ENCODE results near the gene IFI27L1.

IFI27L1 gene

GRCh38 chr14:94080621-94081385, at the start of gene IFI27L1, which contains the start of gene DDX24:
TSS of gene IFI27L1 (plus strand) at chr14:94081310. CDS start at chr14:94096938, 15,628 bp downstream.
TSS of gene DDX24 (minus strand) at chr14:94081202. CDS start at chr14:94079742, 1,460 bp downstream.
- peak; percentile 96 for DNase-seq

GRCh38 chr14:94031883-94032279, 49.2 kb upstream of the IFI27L1 start:
- no peak for DNase-seq

GRCh38 chr14:94034886-94035285, 46.2 kb upstream of the IFI27L1 start:
- DNase-seq, result no peak

- DNase-seq, result peak; percentile 62
Measured at GRCh38 chr14:94036313-94037167, 44.6 kb upstream of the IFI27L1 start.

- no peak for DNase-seq
Measured at GRCh38 chr14:94037954-94038353, 43.2 kb upstream of the IFI27L1 start.

GRCh38 chr14:94038510-94038909, 42.6 kb upstream of the IFI27L1 start:
- no peak for DNase-seq

- no peak for DNase-seq
Measured at GRCh38 chr14:94038921-94039629, 42.0 kb upstream of the IFI27L1 start.

- no peak for DNase-seq
Measured at GRCh38 chr14:94040247-94040646, 40.9 kb upstream of the IFI27L1 start.

- no peak for DNase-seq
Measured at GRCh38 chr14:94040796-94041195, 40.3 kb upstream of the IFI27L1 start.

GRCh38 chr14:94041551-94042346, 39.4 kb upstream of the IFI27L1 start:
- DNase-seq, result no peak

- no peak for DNase-seq
Measured at GRCh38 chr14:94042433-94043091, 38.5 kb upstream of the IFI27L1 start.

- no peak for DNase-seq
Measured at GRCh38 chr14:94043111-94043755, 37.9 kb upstream of the IFI27L1 start.

- no peak for DNase-seq
Measured at GRCh38 chr14:94043756-94044475, 37.2 kb upstream of the IFI27L1 start.

GRCh38 chr14:94044476-94045091, 36.5 kb upstream of the IFI27L1 start:
- no peak for DNase-seq

- no peak for DNase-seq
Measured at GRCh38 chr14:94045101-94045500, 36.0 kb upstream of the IFI27L1 start.

- no peak for DNase-seq
Measured at GRCh38 chr14:94045563-94046345, 35.4 kb upstream of the IFI27L1 start.

- DNase-seq, result no peak
Measured at GRCh38 chr14:94046696-94047250, 34.3 kb upstream of the IFI27L1 start.

- DNase-seq, result no peak
Measured at GRCh38 chr14:94047581-94047980, 33.5 kb upstream of the IFI27L1 start.
